ENCODE measurements around the gene MPDZ. TPM values are rescaled to one million over a fixed set of nuclear protein-coding genes. Genes with fewer than 3 reads are reported as not detected.

Gene MPDZ
- total RNA-seq, 1 experiment from 2014 or later, result 46.7 TPM

DNA sequence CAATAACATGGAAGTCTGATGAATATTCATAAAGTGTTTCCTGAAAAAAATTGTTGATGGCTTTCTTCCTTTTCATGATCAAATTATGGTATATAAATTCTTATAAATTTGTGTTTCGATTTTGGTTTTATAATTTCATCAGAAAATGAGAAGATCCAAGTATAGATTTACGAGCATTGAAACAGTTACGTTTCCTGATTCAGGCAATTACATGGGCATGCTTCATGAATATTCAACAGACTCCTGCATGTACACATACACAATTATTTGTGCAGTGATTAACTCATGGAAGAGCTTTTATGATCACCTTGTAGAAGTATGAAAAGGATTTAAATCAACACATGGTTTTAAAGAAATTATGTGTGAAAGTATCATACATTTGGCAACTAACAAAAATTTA, 136.7 kb downstream of the MPDZ start:
- no peak overlapping the region for H3K4me2 ChIP-seq (ENCODE audit: insufficient read depth, insufficient read length, low read length)
- peak overlapping the region in 1 of 3 experiments; percentile 68; a peak in 1 of 7 replicates for H3K27ac Mint-ChIP-seq
- H3K4me3 Mint-ChIP-seq, result no peak overlapping the region
- no peak overlapping the region for H4K8ac ChIP-seq (replicated peaks; ENCODE audit: insufficient read length, low read depth, low read length)
- no peak overlapping the region for H2BK20ac ChIP-seq (ENCODE audit: low read depth, low read length, poor library complexity, severe bottlenecking)
- no peak overlapping the region for H3K9ac ChIP-seq (ENCODE audit: extremely low read depth, insufficient read length, low read length)
- no peaks in the 10 kb centered on the region for H3K23me2 ChIP-seq (ENCODE audit: insufficient read length, low read depth, low read length, poor library complexity, severe bottlenecking)
- H3K9me3 Mint-ChIP-seq, result no peaks in the 10 kb centered on the region
- DNase-seq, result no peak
- no CpG with 5 or more reads among the region's 3 CpGs for WGBS (ENCODE audit: extremely low coverage, insufficient read length, low lambda C conversion rate)
- H3K27ac ChIP-seq (ENCODE audit: insufficient read length, low read depth, low read length), result no peak overlapping the region
- no peak overlapping the region for H2BK5ac ChIP-seq (ENCODE audit: insufficient read length, low read length)
- H3K79me1 ChIP-seq (ENCODE audit: insufficient read depth, low read depth, low read length, poor library complexity, severe bottlenecking), result no peaks in the 10 kb centered on the region
- H2BK15ac ChIP-seq (ENCODE audit: low read depth, low read length), result no peak overlapping the region
- no peak overlapping the region for H2BK12ac ChIP-seq (ENCODE audit: insufficient read length, low read depth, low read length)
- no peak overlapping the region for H4K91ac ChIP-seq (ENCODE audit: insufficient read length, low read depth, low read length)
- H2BK120ac ChIP-seq (ENCODE audit: low read depth, low read length, poor library complexity, severe bottlenecking), result no peak overlapping the region
- no peak overlapping the region for H4K5ac ChIP-seq (ENCODE audit: insufficient read length, low read depth, low read length)
- H2AK5ac ChIP-seq (ENCODE audit: insufficient read length, low read length), result no peak overlapping the region
- H3K9me3 ChIP-seq (ENCODE audit: control insufficient read depth, low read depth, low read length), result no peaks in the 10 kb centered on the region
- no peak overlapping the region for H3K4ac ChIP-seq (ENCODE audit: low read depth, low read length)
- H3K14ac ChIP-seq (ENCODE audit: insufficient read depth, low read length), result no peak overlapping the region
- no peaks in the 10 kb centered on the region for H3K79me2 ChIP-seq (ENCODE audit: insufficient read depth, low read length)
- peaks cover 3 to 18% (median 5%) of the 10 kb centered on the region in 3 experiments; a peak in 6 of 7 replicates for H3K36me3 Mint-ChIP-seq (ENCODE audit: insufficient read depth in 1 of 3, low read depth in 3 of 3)
- no peak overlapping the region for H3K23ac ChIP-seq (ENCODE audit: insufficient read length, low read depth, low read length)
- peaks cover 5% of the 10 kb centered on the region; the same call in 1 of the 2 replicates for H3K4me1 ChIP-seq (ENCODE audit: insufficient read depth, low read length)
- H3K27me3 ChIP-seq (ENCODE audit: insufficient read depth, low read length), result no peaks in the 10 kb centered on the region
- H4K20me1 ChIP-seq (ENCODE audit: control insufficient read depth, insufficient read depth, insufficient read length), result no peaks in the 10 kb centered on the region
- TF ChIP-seq, protein P1, sequence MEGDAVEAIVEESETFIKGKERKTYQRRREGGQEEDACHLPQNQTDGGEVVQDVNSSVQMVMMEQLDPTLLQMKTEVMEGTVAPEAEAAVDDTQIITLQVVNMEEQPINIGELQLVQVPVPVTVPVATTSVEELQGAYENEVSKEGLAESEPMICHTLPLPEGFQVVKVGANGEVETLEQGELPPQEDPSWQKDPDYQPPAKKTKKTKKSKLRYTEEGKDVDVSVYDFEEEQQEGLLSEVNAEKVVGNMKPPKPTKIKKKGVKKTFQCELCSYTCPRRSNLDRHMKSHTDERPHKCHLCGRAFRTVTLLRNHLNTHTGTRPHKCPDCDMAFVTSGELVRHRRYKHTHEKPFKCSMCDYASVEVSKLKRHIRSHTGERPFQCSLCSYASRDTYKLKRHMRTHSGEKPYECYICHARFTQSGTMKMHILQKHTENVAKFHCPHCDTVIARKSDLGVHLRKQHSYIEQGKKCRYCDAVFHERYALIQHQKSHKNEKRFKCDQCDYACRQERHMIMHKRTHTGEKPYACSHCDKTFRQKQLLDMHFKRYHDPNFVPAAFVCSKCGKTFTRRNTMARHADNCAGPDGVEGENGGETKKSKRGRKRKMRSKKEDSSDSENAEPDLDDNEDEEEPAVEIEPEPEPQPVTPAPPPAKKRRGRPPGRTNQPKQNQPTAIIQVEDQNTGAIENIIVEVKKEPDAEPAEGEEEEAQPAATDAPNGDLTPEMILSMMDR (conservative IDR thresholded peaks at IDR 0.05), result no peak
- no peak overlapping the region for H3T11ph ChIP-seq (ENCODE audit: low read length)
- H3K18ac ChIP-seq (ENCODE audit: insufficient read length, low read depth, low read length), result no peak overlapping the region
- no peaks in the 10 kb centered on the region for H3K27me3 Mint-ChIP-seq (ENCODE audit: low read depth)
- H3K56ac ChIP-seq (ENCODE audit: insufficient read length, low read depth, low read length), result no peak overlapping the region
- peaks cover 28 to 29% of the 10 kb centered on the region in 2 experiments for H3K4me1 Mint-ChIP-seq
- H2AFZ ChIP-seq (ENCODE audit: low read length), result no peak overlapping the region
